Stimulated activated CD4-positive, alpha-beta T cell treated with anti-CD3 and anti-CD28 coated beads, Interleukin-4, amount 100 ng/mL, for 4 hours (primary cell): ENCODE data around the gene CLASP2.
A peak's percentile ranks its signal among the peaks of the same experiment; 100 is the strongest.
"Not testable (repeated sequence)": the region's sequence is repeated elsewhere in the genome, so short reads cannot be mapped to it uniquely, and the experiment has no call there.

Source experiments
- DNase-seq, 2 experiments: peaks; one replicate each; pipeline ENCODE4 v3.0.0-alpha.2; 2020

CLASP2 gene

DNA sequence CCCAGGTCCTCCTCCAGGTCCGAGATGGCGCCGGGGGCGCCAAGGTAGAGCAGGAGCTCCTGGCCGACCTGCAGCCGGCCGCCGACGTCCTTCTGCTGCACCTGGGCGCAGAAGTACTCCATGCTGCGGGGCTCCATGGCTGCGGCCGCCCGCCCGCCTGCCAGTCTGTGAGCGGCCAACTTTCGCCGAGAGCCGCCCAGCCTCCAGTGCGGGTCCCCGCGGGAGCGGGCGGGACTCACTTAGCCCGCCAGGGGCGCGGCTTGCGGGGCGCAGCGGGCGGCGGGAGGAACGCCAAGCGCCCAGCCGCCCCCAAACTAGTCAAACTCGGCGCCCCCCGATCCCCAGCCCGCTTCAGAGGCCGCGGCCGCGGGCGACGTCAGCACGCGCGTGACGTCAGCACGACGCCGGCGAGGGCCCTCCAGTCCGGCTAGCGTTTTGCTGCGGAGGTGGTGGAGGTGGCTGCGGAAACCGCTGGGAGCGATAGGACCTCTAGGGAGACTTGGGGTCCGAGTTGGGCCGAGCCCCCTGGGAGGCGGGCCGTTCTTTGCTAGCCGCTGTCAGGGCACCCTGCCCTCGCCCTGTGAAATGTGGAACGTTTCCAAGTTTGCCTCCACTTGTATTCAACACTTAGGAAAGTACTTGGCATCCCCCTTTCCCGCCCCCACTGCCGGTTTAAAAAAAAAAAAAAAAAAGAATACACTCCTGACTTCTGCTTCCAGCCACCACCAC, at the start of gene CLASP2:
CLASP2 (minus strand) TSS at position 389 of the 729 bp plus-strand sequence; CDS start at position 137, 252 bp downstream.
- DNase-seq, result peak; percentile 79 to 83

DNA sequence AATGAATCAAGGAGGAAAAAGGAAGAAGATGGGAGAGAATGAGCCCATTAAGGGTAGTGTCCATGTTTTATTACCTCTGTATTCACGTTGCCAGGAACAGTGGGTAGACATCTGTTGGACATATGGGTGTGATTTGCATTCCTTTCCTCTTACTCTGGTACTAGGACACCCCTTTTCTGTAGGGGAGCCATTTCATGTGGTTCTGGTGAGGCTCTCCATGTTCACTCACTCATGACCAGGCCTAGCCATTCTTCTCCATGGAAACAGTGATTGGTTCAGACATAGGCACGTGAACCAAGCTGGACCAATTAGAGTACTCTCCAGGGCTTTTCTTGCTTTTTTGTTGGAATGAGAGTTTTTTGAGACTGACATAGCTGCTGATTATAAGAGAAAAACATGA, 40.8 kb upstream of the CLASP2 start:
- no peak for DNase-seq

DNA sequence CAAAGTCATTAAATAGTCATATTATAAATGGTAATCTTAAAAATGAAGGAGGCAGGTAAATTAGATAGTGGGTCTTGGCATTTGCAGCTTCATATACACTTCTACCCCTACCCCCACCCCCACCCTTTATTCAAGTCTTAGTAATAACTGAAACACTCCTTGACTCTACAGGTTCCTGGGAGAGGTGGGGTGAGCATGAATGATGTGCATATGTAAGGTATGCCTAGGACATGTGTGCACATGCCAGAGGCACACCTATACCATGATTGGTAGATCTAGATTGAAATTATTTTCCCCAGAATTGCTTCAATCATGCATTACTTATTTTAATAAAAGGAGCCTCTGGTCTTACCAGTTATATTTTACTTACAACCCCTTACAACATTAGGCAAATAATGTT, 40.2 kb upstream of the CLASP2 start:
- no peak for DNase-seq

DNA sequence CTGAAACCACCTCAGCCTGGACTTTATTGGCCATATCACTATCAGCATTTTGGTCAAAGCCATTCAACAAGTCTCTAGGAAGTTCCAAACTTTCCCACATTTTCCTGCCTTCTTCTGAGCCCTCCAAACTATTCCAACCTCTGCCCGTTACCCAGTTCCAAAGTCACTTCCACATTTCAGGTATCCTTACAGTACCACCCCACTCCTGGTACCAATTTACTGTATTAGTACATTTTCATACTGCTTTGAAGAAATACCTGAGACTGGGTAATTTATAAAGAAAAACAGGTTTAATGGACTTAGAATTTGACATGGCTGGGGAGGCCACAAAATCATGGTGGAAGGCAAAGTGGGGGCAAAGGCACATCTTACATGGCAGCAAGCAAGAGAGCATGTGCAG, 36.3 kb upstream of the CLASP2 start:
- not testable (repeated sequence) for DNase-seq

DNA sequence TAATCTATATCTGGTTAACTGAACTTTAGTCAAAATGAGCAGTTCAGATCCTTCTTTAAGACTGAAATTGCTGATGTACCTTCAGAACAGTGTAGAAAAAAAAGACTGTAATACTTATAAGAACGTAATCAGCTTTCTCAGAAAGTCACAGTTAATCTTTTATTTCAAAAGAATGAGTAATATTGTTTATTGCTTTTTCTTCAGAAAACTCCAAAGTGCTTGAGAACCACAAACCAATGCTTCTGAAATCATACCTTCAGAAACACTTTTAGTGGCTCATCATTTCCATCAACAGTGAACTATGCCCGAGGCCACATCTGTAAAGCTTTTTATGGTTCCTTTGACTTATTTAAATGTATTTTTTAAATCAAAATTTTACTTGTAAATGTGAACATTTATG, 33.3 kb upstream of the CLASP2 start:
- no peak for DNase-seq

DNA sequence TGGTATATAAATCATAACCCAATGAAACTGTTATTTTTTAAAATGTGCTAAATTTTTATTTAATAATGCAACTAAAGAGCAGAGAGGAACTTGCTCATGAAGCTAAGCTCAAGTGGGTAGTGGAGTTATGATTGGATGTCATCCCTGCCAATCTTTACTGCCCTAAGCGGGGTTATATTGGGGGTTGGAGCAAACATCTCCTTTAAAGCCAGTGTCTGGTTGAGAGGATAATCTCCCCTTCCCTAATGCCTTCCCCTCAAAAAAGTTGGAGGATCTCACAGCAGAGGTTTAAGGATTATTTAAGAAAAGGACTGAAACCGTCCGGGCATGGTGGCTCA, 32.1 kb upstream of the CLASP2 start:
- no peak for DNase-seq

DNA sequence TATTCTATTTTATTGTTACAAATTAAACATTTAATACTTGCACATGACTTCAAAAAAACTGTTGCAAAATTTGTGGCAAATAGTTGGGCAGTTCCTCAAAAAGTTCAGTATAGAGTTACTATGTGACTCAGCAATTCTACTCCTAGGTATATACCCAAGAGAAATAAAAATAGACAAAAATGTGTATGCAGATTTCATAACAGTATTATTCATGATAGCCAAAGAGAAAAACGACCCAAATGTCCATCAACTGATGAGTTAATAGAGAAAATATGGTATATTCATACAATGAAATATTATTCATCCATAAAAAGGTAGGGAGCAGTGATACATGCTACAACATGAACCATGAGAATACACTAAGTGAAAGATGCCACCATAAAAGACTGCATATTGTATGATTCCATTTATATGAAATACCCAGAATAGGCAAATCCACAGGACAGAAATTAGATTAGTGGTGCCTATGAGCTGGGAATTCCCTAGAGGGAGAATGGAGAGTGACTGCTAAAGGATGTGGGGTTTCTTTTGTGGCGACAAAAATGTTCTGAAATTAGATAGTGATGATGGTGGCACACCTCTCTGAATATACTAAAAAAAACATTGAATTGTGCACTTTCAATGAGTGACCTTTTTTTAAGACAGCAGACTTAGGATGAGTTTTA, 31.6 kb upstream of the CLASP2 start:
- no peak for DNase-seq

DNA sequence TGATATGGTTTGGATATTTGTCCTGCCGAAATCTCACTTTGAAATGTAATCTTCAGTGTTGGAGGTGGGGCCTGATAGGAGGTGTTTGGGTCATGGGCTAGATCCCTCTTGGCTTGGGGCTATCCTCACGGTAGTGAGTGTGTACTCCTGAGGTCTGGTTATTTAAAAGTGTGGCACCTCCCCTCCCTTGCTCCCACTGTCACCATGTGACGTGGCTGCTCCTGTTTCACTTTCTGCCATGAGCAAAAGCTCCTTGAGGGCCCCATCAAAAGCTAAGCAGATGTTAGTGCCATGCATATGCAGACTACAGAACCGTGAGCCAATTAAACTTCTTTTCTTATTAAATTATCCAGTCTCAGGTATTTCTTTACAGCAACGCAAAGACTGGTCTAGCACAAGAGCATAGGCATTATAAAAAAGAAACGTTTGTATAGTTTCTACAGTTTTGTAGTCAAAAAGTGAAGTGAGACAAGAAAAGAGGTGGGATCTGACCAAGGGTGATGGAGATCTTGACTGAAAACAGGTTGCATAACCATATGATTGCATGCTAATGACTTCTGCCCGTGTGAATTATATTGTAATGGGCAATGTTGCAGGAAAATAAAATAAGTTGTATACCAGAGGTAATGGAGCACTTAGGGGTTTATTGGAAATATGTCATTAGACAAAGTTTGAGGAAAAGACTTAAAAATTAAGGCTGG, 28.5 kb upstream of the CLASP2 start:
- DNase-seq, result no peak

DNA sequence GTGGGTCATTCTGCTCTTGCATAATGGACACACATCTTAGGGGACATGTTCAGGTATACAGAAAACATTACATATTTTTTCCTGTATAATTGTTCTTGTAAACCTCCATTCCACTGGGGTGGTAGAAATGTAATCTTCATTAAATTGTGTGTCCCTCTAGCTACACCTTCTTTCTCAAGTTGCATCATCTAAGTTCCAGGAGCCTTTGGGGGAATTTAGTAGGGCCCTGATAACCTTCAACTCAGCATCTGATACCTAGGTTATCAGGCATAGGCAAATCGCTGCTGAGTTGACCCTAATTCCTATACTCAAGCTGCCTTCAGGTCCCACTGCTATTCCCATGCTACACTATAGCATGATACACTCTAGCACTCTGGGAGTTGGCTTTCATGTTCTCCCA, 19.1 kb upstream of the CLASP2 start:
- no peak for DNase-seq

DNA sequence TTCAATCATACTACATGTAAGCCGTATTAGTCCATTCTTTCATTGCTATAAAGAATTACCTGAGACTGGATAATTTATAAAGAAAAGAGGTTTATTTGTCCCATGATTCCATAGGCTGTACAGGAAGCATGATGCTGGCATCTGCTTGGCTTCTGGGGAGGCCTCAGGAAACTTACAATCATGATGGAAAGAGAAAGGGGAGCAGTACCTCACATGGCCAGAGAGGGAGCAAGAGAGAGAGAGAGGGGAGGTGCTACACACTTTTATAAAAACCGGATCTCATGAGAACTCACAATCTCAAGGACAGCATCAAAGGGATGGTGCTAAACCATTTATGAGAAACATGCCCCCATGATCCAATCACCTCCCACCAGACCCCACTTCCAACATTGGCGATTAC, 14.3 kb upstream of the CLASP2 start:
- DNase-seq, result peak in 1 of 2 experiments; percentile 3

DNA sequence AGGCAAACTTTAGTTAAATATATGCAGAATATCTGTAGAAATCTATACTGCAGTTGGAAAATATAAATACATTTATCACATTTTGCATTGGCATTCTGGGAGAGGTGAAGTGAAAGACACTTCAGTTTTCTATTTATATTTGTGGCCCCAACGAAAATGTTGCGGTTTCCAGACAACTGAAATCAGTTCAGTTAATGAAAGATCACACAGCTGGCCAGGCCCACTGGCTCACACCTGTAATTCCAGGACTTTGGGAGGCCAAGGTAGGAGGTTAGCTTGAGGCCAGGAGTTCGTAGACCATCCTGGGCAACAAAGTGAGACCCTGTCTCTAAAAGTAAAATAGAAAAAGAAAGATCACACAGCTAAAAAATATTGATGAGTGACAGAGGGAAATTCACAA, 11.9 kb upstream of the CLASP2 start:
- no peak for DNase-seq

DNA sequence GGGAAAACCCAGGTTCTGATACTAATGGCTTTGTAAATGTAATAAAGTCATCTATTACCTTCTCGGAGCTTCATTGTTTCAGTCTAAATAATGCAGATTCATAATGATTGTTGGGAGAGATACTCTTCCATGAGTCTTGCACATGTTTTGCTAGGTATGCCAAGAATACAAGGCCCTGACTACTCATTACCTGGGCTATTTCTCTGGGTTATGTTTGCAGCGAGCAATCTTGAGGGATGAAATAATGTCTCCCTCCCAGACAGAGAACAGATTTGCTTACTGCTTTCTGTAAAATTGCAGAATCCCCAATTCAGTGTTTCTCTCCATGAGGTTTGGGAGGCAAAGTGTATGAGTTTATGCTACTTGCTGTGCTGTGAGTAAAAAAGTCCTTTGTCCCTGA, 6.2 kb upstream of the CLASP2 start:
- DNase-seq, result no peak

DNA sequence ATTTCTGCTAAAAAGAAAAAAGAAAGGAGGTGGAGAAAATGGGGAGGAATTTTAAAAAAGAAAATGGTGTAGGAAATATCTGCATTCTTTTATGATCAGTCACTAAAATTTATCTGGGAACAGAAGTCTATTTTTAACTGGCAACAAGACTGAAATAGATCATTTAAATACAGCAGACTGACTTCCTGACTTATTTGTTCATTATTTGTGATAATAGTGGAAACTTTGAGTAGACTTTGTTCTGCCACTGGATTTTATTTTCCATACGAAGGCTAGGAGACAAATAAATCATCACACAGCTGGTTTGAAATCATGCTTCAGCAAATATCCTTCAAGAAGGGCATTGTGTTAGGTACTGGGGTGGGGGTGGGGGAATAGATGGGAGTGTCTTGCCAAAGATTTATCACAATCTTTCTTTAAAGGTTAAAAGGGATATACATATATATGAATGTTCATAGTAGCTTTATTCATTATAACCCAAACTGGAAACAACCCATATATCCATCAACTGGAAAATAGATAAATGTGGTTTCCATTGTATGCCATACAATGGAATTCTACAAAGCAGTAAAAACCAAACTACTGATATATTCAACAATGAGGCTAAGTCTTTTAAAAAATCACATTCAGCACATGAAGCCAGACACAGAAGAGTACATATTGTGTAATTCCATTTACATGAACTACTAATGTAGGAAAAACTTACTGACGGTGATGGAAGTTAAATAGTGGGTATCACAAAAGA, 4.7 kb upstream of the CLASP2 start:
- DNase-seq, result no peak

DNA sequence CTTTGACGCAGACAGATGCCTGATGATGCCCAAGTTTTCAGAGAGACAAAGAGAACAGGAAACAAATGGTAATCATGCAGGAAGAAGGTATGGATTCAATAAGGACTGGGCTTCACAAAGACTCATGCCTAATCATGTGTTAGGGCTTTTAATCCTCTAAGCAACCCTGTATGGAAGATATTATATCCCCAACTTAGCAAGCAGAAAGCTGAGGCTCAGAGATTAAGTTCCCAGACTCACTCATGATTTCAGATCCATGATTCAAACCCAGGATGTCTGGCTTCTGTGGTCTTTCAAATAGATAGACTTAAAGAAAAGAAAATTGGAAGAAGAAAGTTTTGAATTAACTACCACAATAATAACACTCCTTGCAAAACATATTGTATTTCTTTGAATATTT, 4.1 kb upstream of the CLASP2 start:
- no peak for DNase-seq

DNA sequence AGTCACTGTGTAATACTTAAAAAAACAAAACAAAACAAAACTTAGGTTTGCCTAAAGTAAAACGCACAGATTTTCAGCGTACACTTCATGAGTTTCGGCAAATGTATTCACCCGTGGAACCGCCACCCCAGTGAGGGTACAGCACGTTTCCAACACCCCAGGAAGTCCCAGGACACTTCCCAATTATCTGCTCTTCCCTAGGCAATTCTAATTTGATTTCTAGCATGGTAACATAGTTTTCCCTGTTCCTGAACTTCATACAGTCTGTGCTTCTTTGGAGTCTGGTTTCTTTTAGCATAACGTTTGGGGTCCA, 497 bp upstream of the CLASP2 start:
- no peak for DNase-seq

DNA sequence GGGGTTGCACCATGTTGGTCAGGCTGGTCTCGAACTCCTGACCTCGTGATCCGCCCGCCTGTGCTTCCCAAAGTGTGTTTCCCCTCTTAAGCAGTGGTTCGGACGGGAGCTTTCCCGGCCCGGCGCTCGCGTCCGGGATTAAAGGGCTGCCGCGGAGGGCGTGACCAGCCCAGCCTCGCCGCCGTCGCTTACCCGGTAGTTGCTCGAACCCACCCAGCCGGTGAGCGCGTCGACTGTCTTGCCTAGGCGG, 513 bp downstream of the CLASP2 start:
- DNase-seq, result peak; percentile 46 to 53

DNA sequence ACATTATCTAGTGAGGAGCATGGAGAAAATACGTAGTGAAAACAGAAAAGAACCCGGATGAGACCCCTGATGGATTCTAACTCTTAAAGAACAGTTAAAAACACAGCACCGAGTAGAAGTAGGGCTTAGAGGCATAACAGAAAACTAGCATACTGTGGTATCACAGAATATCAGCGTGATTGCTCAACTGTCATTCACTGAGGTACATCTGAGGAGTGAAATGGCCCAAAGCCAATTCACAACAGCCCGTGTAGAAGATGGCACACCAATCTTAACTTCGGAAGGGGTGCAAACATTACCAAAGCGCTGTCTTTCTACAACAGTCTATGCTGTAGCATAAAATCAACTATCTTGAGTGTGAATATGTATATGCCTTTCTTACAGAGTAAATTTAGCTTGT, 1.8 kb downstream of the CLASP2 start:
- DNase-seq, result no peak

DNA sequence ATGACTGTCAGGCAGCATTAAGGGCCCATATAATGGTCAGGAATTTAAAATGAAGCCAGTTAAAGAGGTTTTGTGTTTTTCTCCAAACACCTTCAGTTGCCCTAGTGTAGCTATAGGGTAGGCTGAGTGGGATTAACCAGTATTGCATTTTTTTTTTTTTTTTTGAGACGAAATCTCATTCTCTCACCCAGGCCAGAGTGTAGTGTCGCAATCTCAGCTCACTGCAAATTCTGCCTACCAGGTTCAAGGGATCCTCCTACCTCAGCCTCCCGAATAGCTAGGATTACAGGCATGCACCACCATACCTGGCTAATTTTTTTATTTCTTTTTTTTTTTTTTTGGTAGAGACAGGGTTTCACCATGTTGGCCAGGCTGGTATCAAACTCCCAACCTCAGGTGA, 7.0 kb downstream of the CLASP2 start:
- no peak for DNase-seq

DNA sequence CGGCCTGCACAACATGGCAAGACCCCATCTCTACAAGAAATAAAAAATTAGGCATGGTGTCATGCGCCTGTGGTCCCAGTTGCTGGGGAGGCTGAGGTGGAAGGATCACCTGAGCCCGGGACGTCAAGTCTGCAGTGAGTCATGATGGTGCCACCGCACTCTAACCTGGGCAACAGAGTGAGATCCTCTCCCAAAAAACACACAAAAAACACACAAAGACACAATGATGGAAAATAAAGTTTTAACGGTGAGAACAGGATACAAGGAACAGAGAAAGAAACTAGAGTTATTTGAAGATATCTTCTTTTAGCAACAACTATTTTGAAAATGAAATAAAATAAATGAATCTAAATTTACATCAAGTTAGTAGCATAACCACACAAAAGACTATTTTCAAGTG, 12.0 kb downstream of the CLASP2 start:
- no peak for DNase-seq

DNA sequence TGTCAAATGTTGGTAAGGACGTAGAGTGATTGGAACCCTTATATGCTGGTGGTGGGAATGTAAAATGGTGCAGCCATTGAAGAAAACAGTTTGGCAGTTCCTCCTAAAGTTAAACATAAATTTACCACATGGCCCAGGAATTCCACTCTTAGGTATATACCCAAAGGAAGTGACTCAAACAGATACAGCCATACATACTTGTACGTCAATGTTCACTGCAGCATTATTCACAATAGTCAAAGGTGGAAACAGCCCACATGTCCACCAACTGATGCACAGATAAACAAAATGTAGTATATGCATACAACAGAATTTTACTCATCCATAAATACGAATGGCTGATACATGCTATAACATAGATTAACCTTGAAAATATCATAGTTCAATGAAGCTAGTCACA, 13.2 kb downstream of the CLASP2 start:
- DNase-seq, result no peak

DNA sequence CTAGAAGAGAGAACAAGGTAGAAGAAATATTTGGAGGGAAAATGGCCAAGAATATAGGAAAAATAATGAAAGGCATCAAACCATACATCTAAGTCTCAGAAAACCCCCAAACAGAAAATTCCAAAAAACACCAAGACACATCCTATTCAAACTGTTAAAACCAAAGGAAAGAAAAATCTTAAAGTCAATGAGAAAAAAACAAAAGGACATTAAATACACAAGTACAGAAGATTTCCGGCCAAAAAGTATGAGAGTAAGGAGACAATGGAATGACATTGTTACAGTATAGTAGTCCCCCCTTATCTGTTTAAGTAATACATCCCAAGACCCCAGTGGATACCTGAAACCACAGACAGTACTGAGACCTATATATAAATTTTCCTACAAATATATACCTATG, 18.8 kb downstream of the CLASP2 start:
- DNase-seq, result no peak

DNA sequence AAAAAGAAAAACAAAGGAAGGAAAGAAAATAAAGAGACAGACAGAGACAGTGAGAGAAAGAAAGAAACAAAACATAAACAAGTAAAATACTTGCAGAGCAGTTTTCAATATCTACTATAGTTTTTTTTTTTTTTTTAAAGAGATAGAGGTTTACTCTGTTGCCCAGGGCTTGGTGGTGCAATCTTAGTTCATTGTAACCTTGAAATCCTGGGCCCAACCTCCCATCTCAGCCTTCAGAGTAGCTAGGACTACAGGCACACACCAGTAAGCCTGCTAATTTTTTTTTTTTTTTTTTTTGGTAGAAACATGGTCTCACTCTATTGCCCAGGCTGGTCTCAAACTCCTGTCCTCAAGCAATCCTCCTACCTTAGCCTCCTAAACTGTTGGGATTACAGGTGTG, 23.1 kb downstream of the CLASP2 start:
- DNase-seq, result no peak

DNA sequence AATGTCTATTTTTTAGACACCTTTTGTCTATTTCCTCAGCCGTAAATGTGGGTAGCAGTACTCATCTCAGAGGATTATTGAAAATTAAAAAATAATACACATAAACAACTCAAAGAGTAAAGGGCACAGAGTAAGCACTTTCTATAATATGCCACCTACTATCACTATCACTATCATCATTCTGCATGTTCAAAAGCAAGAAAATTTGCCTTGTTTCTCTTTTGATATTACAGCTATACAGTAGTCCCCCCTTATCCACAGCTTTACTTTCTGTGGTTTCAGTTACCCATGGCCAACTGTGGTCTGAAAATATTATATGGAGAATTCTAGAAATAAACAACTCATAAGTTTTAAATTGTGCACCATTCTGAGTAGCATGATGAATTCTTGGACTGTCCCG, 27.7 kb downstream of the CLASP2 start:
- no peak for DNase-seq

DNA sequence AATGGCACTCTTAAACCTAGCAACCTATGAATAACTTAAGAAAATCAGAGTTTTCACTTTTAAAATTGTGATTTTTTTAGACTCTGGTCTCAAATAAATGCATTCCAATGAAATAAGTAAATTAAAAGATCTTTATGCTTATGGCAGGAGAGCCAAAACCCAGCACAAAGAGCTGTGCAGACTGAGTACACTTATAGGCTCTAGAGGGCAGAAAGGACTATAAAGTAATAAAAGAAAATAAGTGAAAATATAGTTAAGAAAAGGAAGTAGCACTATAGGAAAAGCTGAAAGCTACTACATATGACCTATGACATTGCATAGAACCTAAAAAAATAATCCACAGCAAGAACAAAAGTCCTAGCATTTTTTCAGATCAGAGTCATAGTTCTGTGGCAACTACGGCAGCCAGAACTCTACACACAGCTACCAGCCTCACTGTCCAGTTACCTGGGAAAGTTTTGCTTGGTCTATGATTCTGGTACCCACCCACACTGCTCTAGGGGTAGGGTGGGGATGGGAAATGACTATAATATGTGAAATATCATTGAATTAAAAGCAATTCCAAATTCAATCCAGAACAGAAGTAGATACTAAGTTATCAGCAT, 30.5 kb downstream of the CLASP2 start:
- DNase-seq, result no peak
